ENCODE results near the gene HYAL3.
"Not testable (repeated sequence)": the region's sequence is repeated elsewhere in the genome, so short reads cannot be mapped to it uniquely, and the experiment has no call there.

Gene HYAL3

DNA sequence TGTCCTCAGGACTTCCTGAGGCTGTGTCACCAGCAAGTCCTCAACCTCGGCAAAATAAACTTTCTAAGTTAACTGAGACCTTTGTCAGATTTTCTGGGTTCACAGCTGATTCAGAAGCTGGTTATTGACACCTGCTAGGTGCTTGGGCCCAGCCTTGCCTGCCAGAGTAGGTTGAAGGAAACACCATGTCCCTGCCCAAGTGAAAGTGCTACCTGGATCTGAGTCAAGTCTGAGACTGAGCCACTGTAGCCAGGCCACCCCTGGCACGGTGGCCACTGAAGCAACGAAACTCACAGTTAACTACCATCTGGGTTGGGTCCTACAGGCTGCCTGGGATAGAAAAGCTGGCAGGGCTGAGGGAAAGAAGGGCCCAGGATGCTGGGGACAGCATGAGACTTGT lies 15.1 kb upstream of the HYAL3 start:
- no peaks in the 10 kb centered on the region for H3K36me3 ChIP-seq (ENCODE audit: insufficient read depth)
- no peaks in the 10 kb centered on the region for H4K20me1 ChIP-seq (ENCODE audit: insufficient read depth)
- no peaks in the 10 kb centered on the region for H3K27me3 ChIP-seq (ENCODE audit: insufficient read depth, low read depth)
- no peak overlapping the region for H2AFZ ChIP-seq (ENCODE audit: low read depth)
- no peaks in the 10 kb centered on the region for H3K79me2 ChIP-seq (ENCODE audit: insufficient read depth, low read depth)
- TF ChIP-seq CTCF (conservative IDR thresholded peaks at IDR 0.05; ENCODE audit: low read depth, low read length): no peak
- no peak overlapping the region for H3K4me3 ChIP-seq (IDR thresholded peaks at IDR 0.05; ENCODE audit: insufficient read depth, low read depth, low read length)
- H3K4me2 ChIP-seq: no peak overlapping the region
- H3K9ac ChIP-seq: no peak overlapping the region
- H3K27ac ChIP-seq: no peak overlapping the region
- H3K4me1 ChIP-seq (ENCODE audit: low read depth, poor library complexity, severe bottlenecking): no peaks in the 10 kb centered on the region

- not testable (repeated sequence) for H3K4me2 ChIP-seq; H3K4me3 ChIP-seq (IDR thresholded peaks at IDR 0.05; ENCODE audit: insufficient read depth, low read depth, low read length); H3K27me3 ChIP-seq (ENCODE audit: insufficient read depth, low read depth); H3K27ac ChIP-seq; H3K9ac ChIP-seq; H3K36me3 ChIP-seq (ENCODE audit: insufficient read depth); H3K4me1 ChIP-seq (ENCODE audit: low read depth, poor library complexity, severe bottlenecking); H3K79me2 ChIP-seq (ENCODE audit: insufficient read depth, low read depth); H4K20me1 ChIP-seq (ENCODE audit: insufficient read depth); H2AFZ ChIP-seq (ENCODE audit: low read depth)
Observed at GRCh38 chr3:50312041-50312440, 12.8 kb upstream of the HYAL3 start.

DNA sequence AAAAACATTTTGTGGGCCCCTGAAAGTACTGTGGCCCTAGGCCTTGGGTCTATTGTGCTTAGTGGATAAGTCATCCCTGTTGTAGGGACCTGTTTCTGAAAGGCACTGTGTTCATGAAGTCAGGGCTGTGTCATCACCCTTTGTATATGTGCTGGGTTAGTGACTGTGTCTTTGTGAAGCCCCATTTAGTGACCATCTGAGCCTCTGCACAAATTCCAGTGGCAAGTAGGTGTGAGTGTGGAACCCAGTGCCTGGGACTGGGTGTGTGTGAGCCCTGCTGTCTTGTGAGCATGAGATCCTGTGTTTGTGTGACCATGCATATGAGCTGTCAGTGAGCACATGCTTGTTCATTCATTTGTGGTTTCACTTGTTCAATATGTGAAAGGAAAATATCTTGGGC lies 5.4 kb upstream of the HYAL3 start:
- Histone ChIP-seq H3K27ac (no peak overlapping the region), H3K79me2 (ENCODE audit: insufficient read depth, low read depth) (no peaks in the 10 kb centered on the region), H3K4me1 (ENCODE audit: low read depth, poor library complexity, severe bottlenecking) (peaks cover 8% of the 10 kb centered on the region), H3K4me2 (no peak overlapping the region), H3K36me3 (ENCODE audit: insufficient read depth) (no peaks in the 10 kb centered on the region), H3K9ac (no peak overlapping the region), H4K20me1 (ENCODE audit: insufficient read depth) (no peaks in the 10 kb centered on the region), H2AFZ (ENCODE audit: low read depth) (no peak overlapping the region), H3K27me3 (ENCODE audit: insufficient read depth, low read depth) (no peaks in the 10 kb centered on the region), H3K4me3 (IDR thresholded peaks at IDR 0.05; ENCODE audit: insufficient read depth, low read depth, low read length) (no peak overlapping the region)
- no peak for TF ChIP-seq CTCF (conservative IDR thresholded peaks at IDR 0.05; ENCODE audit: low read depth, low read length)

GRCh38 chr3:50303013-50303815 lies 4.0 kb upstream of the HYAL3 start, which contains the start of gene HYAL1:
Gene HYAL1, minus strand, starts transcription at chr3:50303574. Its CDS starts 618 bp downstream, at chr3:50302956.
- Histone ChIP-seq H3K4me3 (IDR thresholded peaks at IDR 0.05; ENCODE audit: insufficient read depth, low read depth, low read length) (no peak within 1 kb of the TSS), H2AFZ (ENCODE audit: low read depth) (no peak within 1 kb of the TSS), H3K4me1 (ENCODE audit: low read depth, poor library complexity, severe bottlenecking) (peaks cover 11% of the 10 kb centered on the region), H3K79me2 (ENCODE audit: insufficient read depth, low read depth) (no peaks in the 10 kb centered on the region), H3K27me3 (ENCODE audit: insufficient read depth, low read depth) (no peaks in the 10 kb centered on the region), H3K9ac (no peak within 1 kb of the TSS), H3K27ac (no peak within 1 kb of the TSS), H3K36me3 (ENCODE audit: insufficient read depth) (no peaks in the 10 kb centered on the region), H4K20me1 (ENCODE audit: insufficient read depth) (no peaks in the 10 kb centered on the region), H3K4me2 (no peak within 1 kb of the TSS)
- TF ChIP-seq CTCF (conservative IDR thresholded peaks at IDR 0.05; ENCODE audit: low read depth, low read length): no peak

Measured in KMS-11 (cell line).